HCT116 (cell line): ENCODE measurements around the gene INTS14. TPM values are rescaled to one million over a fixed set of nuclear protein-coding genes. Genes with fewer than 3 reads are reported as not detected.

Experiments used
- ATAC-seq: fragments of 200-7000 bp; cut with Tn5 transposase; 2 replicates; pipeline ENCODE4 v1.9.1; 2020; ENCODE audit warnings: mild to moderate bottlenecking, moderate library complexity
- BruUV-seq: library from RNA; stranded (reverse); fragments of 400-500 nt; replicated peaks from 2 replicates; lab custom pipeline; 2021; lab: Mats Ljungman, UMichigan
- CTCF ChIA-PET: fragments of 300-600 bp; sonication (Branson Sonifier 250); formaldehyde crosslinking; loops from one replicate; lab custom pipeline; 2021; ENCODE audit warnings: antibody characterized with exemption; lab: Charles Lee
- POLR2A ChIA-PET: fragments of 300-600, 350-600 bp; sonication (Branson Sonifier 250); formaldehyde crosslinking; loops from one replicate; lab custom pipeline; 2021; ENCODE audit warnings: antibody characterized with exemption; lab: Charles Lee
- RAD21 ChIA-PET, 2 experiments: fragments of 300-600 bp; sonication (Branson Sonifier 250); formaldehyde crosslinking; loops; one replicate each; lab custom pipeline; 2023; ENCODE audit warnings: low total read pairs in 2 of 2; ENCODE audit not compliant: uncharacterized antibody in 2 of 2, unreplicated experiment in 2 of 2, low non-redundant PET in 1 of 2; lab: Charles Lee
- DNase-seq: peaks from one replicate; pipeline ENCODE4 v3.0.0-alpha.2; 2010; ENCODE audit warnings: low read depth, low spot score
- H2AFZ ChIP-seq: fragments of 200-600 bp; shearing (Covaris generic), sonication (generic); 2 replicates; pipeline ENCODE4 v1.6.1; 2017; ENCODE audit warnings: low read depth, mixed run types, mixed read lengths, antibody characterized with exemption, low read length; ENCODE audit not compliant: poor library complexity, severe bottlenecking
- H3K27ac ChIP-seq: 2 replicates; pipeline ENCODE4 v1.5.1; 2012; ENCODE audit warnings: low read depth, low read length
- H3K27me3 ChIP-seq: fragments of 200-600 bp; sonication (generic); 2 replicates; pipeline ENCODE4 v1.6.1; 2016; ENCODE audit warnings: mixed run types, low read length, mixed read lengths; ENCODE audit not compliant: insufficient read depth
- H3K36me3 ChIP-seq, 2 experiments: fragments of 200-500 bp in 1 of 2; fragments of 200-600 bp in 1 of 2; sonication (Bioruptor generic) in 1 of 2; sonication (generic) in 1 of 2; 2 replicates each; pipeline versions ENCODE4 v1.5.1 to v1.6.1; 2014 to 2016; ENCODE audit warnings: low read length in 2 of 2, inconsistent platforms in 1 of 2, mixed read lengths in 1 of 2, mixed run types in 1 of 2; ENCODE audit not compliant: insufficient read depth in 2 of 2, control insufficient read depth in 1 of 2
- H3K4me1 ChIP-seq, 2 experiments: fragments of 200-600 bp in 1 of 2; sonication (generic) in 1 of 2; 2 replicates each; pipeline versions ENCODE4 v1.5.1 to v1.6.1; 2012 to 2017; ENCODE audit warnings: low read length in 2 of 2, inconsistent platforms in 1 of 2, mild to moderate bottlenecking in 1 of 2, mixed read lengths in 1 of 2, mixed run types in 1 of 2, moderate library complexity in 1 of 2; ENCODE audit not compliant: insufficient read depth in 2 of 2, control insufficient read depth in 1 of 2
- H3K4me2 ChIP-seq: fragments of 200-600 bp; sonication (generic); 2 replicates; pipeline ENCODE4 v1.6.1; 2017; ENCODE audit warnings: mixed run types, low read length, mixed read lengths
- H3K4me3 ChIP-seq, 2 experiments: fragments of 200-600 bp in 1 of 2; sonication (generic) in 1 of 2; replicated peaks in 1 of 2; 2 replicates each; pipeline ENCODE4 v1.5.1; 2011 to 2016; ENCODE audit warnings: low read length in 2 of 2, control low read depth in 1 of 2, low read depth in 1 of 2, mild to moderate bottlenecking in 1 of 2, mixed read lengths in 1 of 2, mixed run types in 1 of 2
- H3K79me2 ChIP-seq: fragments of 200-600 bp; sonication (generic); 2 replicates; pipeline ENCODE4 v1.6.1; 2017; ENCODE audit warnings: mild to moderate bottlenecking, mixed run types, low read length, moderate library complexity, mixed read lengths; ENCODE audit not compliant: insufficient read depth
- H3K9ac ChIP-seq: fragments of 200-600 bp; sonication (generic); 2 replicates; pipeline ENCODE4 v1.6.1; 2016; ENCODE audit warnings: low read length, mixed read lengths
- H3K9me2 ChIP-seq: fragments of 200-600 bp; sonication (generic), shearing (Covaris generic); 2 replicates; pipeline ENCODE4 v1.6.1; 2017; ENCODE audit warnings: mixed run types, mild to moderate bottlenecking, moderate library complexity; ENCODE audit not compliant: insufficient read depth
- H3K9me3 ChIP-seq, 2 experiments: fragments of 200-500 bp in 1 of 2; fragments of 200-600 bp in 1 of 2; sonication (Bioruptor generic) in 1 of 2; sonication (generic) in 1 of 2; 2 replicates each; pipeline ENCODE4 v1.6.1; 2014 to 2017; ENCODE audit warnings: low read length in 2 of 2, mixed read lengths in 2 of 2, inconsistent platforms in 1 of 2, low read depth in 1 of 2, mild to moderate bottlenecking in 1 of 2, mixed run types in 1 of 2, moderate library complexity in 1 of 2; ENCODE audit not compliant: control insufficient read depth in 1 of 2, insufficient read depth in 1 of 2
- H4K20me1 ChIP-seq: fragments of 200-600 bp; sonication (generic), shearing (Covaris generic); 2 replicates; pipeline ENCODE4 v1.6.1; 2017; ENCODE audit warnings: mixed run types, mild to moderate bottlenecking, moderate library complexity; ENCODE audit not compliant: insufficient read depth
- EGR1 ChIP-seq: IDR thresholded peaks from 2 replicates; pipeline ENCODE4 v1.6.1; 2012; ENCODE audit warnings: low read depth
- ELF1 ChIP-seq: IDR thresholded peaks from 2 replicates; pipeline ENCODE4 v1.6.1; 2012; ENCODE audit warnings: low read depth, borderline replicate concordance
- EZH2 ChIP-seq: fragments of 200-600 bp; sonication (generic); IDR thresholded peaks from 2 replicates; pipeline ENCODE4 v1.6.1; 2017; ENCODE audit warnings: antibody characterized with exemption, mixed run types
- EZH2phosphoT487 ChIP-seq: fragments of 200-600 bp; IDR thresholded peaks from 2 replicates; pipeline ENCODE4 v1.6.1; 2018; ENCODE audit warnings: antibody characterized with exemption, borderline replicate concordance
- FOSL1 ChIP-seq: IDR thresholded peaks from 2 replicates; pipeline ENCODE4 v1.6.1; 2012; ENCODE audit warnings: low read depth
- JUND ChIP-seq: IDR thresholded peaks from 2 replicates; pipeline ENCODE4 v1.6.1; 2012
- MAX ChIP-seq: IDR thresholded peaks from 2 replicates; pipeline ENCODE4 v1.6.1; 2012
- POLR2A ChIP-seq: IDR thresholded peaks from 2 replicates; pipeline ENCODE4 v1.7.0; 2011; ENCODE audit warnings: borderline replicate concordance; ENCODE audit not compliant: insufficient read depth, insufficient read length; ENCODE audit errors: extremely low read depth
- POLR2AphosphoS5 ChIP-seq: IDR thresholded peaks from 2 replicates; pipeline ENCODE4 v1.6.1; 2011; ENCODE audit warnings: mild to moderate bottlenecking, low read depth, low read length, moderate library complexity
- SIN3A ChIP-seq: IDR thresholded peaks from 2 replicates; pipeline ENCODE4 v1.6.1; 2012; ENCODE audit warnings: low read depth
- SP1 ChIP-seq: IDR thresholded peaks from 2 replicates; pipeline ENCODE4 v1.6.1; 2012; ENCODE audit warnings: low read depth
- SRF ChIP-seq: IDR thresholded peaks from 2 replicates; pipeline ENCODE4 v1.6.1; 2012; ENCODE audit warnings: low read depth
- YY1 ChIP-seq: IDR thresholded peaks from 2 replicates; pipeline ENCODE4 v1.6.1; 2011; ENCODE audit warnings: low read length, low read depth, moderate library complexity, mild to moderate bottlenecking; ENCODE audit not compliant: insufficient replicate concordance; ENCODE audit errors: extremely low read depth
- ZNF274 ChIP-seq: fragments of 200-500 bp; sonication (Bioruptor generic); IDR thresholded peaks from 2 replicates; pipeline ENCODE4 v1.6.1; 2014; ENCODE audit warnings: mild to moderate bottlenecking, low read depth, low read length, inconsistent platforms
- intact Hi-C: fragments of 100-400 bp; cut with micrococcal nuclease; formaldehyde crosslinking; loops from 2 replicates; pipeline ENCODE4 v1.10.0; 2022
- total RNA-seq: library from RNA; stranded (reverse); gene quantifications from one replicate; pipeline ENCODE4 v1.2.1, GENCODE V29; 2021; ENCODE audit not compliant: unreplicated experiment

The INTS14 gene
- total RNA-seq, 1 experiment from 2014 or later, result 50.1 TPM

GRCh38 chr15:65631503-65631902 is 20.6 kb upstream of the INTS14 start:
- H4K20me1 ChIP-seq, result no peaks in the 10 kb centered on the region
- DNase-seq (no peak), ATAC-seq (no peak)
- no peaks in the 10 kb centered on the region for H3K4me1 ChIP-seq
- BruUV-seq, result no TSS peak
- no peaks in the 10 kb centered on the region for H3K79me2 ChIP-seq
- no peaks in the 10 kb centered on the region for H3K9me3 ChIP-seq
- no peak overlapping the region for H3K4me2 ChIP-seq
- intact Hi-C loops, result no loop called here
- no peak overlapping the region for H3K27ac ChIP-seq
- H3K9ac ChIP-seq, result no peak overlapping the region
- ChIA-PET RAD21 (no interaction called here), POLR2A (no interaction called here), CTCF (no interaction called here)
- no peaks in the 10 kb centered on the region for H3K27me3 ChIP-seq
- H2AFZ ChIP-seq, result no peak overlapping the region
- no peak for TF ChIP-seq MAX
- no peak for TF ChIP-seq POLR2AphosphoS5
- no peak for TF ChIP-seq JUND
- no peak for TF ChIP-seq POLR2A
- TF ChIP-seq EZH2, result no peak
- no peak for TF ChIP-seq SP1
- no peak for TF ChIP-seq YY1
- TF ChIP-seq EZH2phosphoT487, result no peak
- no peak for TF ChIP-seq SIN3A
- TF ChIP-seq FOSL1, result no peak
- TF ChIP-seq ELF1, result no peak
- TF ChIP-seq ZNF274, result no peak
- TF ChIP-seq EGR1, result no peak
- TF ChIP-seq SRF, result no peak
- H3K4me3 ChIP-seq, result no peak overlapping the region
- no peaks in the 10 kb centered on the region for H3K9me2 ChIP-seq
- no peaks in the 10 kb centered on the region for H3K36me3 ChIP-seq

GRCh38 chr15:65630760-65631159 is 19.8 kb upstream of the INTS14 start:
- intact Hi-C loops, result no loop called here
- ChIA-PET POLR2A (no interaction called here), CTCF (no interaction called here), RAD21 (no interaction called here)
- no peak overlapping the region for H3K9ac ChIP-seq
- H3K27ac ChIP-seq, result no peak overlapping the region
- no peaks in the 10 kb centered on the region for H3K79me2 ChIP-seq
- no peak overlapping the region for H2AFZ ChIP-seq
- ATAC-seq (no peak), DNase-seq (no peak)
- no peaks in the 10 kb centered on the region for H3K36me3 ChIP-seq
- no peaks in the 10 kb centered on the region for H3K27me3 ChIP-seq
- no peaks in the 10 kb centered on the region for H3K4me1 ChIP-seq
- H3K4me3 ChIP-seq, result no peak overlapping the region
- no peaks in the 10 kb centered on the region for H4K20me1 ChIP-seq
- H3K9me2 ChIP-seq, result no peaks in the 10 kb centered on the region
- no TSS peak for BruUV-seq
- TF ChIP-seq POLR2AphosphoS5 (no peak), EZH2 (no peak), SIN3A (no peak), MAX (no peak)
- TF ChIP-seq, all 23 proteins: peak for 0
- Histone ChIP-seq H3K9me3 (no peaks in the 10 kb centered on the region), H3K4me2 (no peak overlapping the region)
